K562 (cell line): ENCODE results near the gene FSTL4. TPM values are rescaled to one million over a fixed set of nuclear protein-coding genes. Genes with fewer than 3 reads are reported as not detected.

Experiments used
- ELK3 ChIP-seq: fragments of 450-650 bp; formaldehyde crosslinking; IDR thresholded peaks from 2 replicates; pipeline ENCODE4 v1.4.0; 2020; ENCODE audit warnings: mild to moderate bottlenecking
- ESRRA ChIP-seq: fragments of 450-650 bp; IDR thresholded peaks from 2 replicates; pipeline ENCODE4 v1.6.1; 2014; ENCODE audit warnings: low read depth, mild to moderate bottlenecking, moderate library complexity, borderline replicate concordance
- MAZ ChIP-seq, 2 experiments: fragments of 450-650 bp in 1 of 2; sonication (generic) in 1 of 2; formaldehyde crosslinking; IDR thresholded peaks in 1 of 2; conservative IDR thresholded peaks in 1 of 2; 2 replicates each; pipeline versions ENCODE4 v1.4.0 to v1.5.0; 2020; ENCODE audit warnings: mild to moderate bottlenecking in 1 of 2, missing genetic modification reagents in 1 of 2
- NCOA1 ChIP-seq: fragments of 450-650 bp; IDR thresholded peaks from 2 replicates; pipeline ENCODE4 v1.6.1; 2016; ENCODE audit warnings: low read depth
- NCOA6 ChIP-seq: fragments of 450-650 bp; IDR thresholded peaks from 2 replicates; pipeline ENCODE4 v1.6.1; 2017; ENCODE audit warnings: mild to moderate bottlenecking
- REST ChIP-seq, 2 experiments: fragments of 450-650 bp; formaldehyde crosslinking in 1 of 2; IDR thresholded peaks; 2 replicates each; pipeline versions ENCODE4 v1.4.0 to v1.6.1; 2014 to 2020; ENCODE audit warnings: mild to moderate bottlenecking in 2 of 2, borderline replicate concordance in 1 of 2, low read depth in 1 of 2
- RREB1 ChIP-seq: fragments of 250-450 bp; sonication (Bioruptor Pico); IDR thresholded peaks from 2 replicates; pipeline ENCODE4 v1.4.0; 2020
- SETDB1 ChIP-seq: IDR thresholded peaks from one replicate; pipeline ENCODE4 v1.6.1; 2012; ENCODE audit warnings: low read length, control low read depth, inconsistent platforms
- SIRT6 ChIP-seq: IDR thresholded peaks from one replicate; pipeline ENCODE4 v1.6.1; 2012; ENCODE audit warnings: low read depth, mild to moderate bottlenecking, control low read depth, inconsistent platforms, low read length, moderate library complexity
- TARDBP ChIP-seq: fragments of 450-650 bp; IDR thresholded peaks from 2 replicates; pipeline ENCODE4 v1.6.1; 2016
- U2AF2 ChIP-seq: fragments of 200-400 bp; formaldehyde crosslinking; optimal IDR thresholded peaks from 2 replicates; pipeline ENCODE3; 2017; ENCODE audit warnings: low read depth, mild to moderate bottlenecking, low read length
- polyA plus RNA-seq, 8 experiments: library from polyadenylated mRNA; depleted of rRNA in 4 of 8; stranded (reverse) in 5 of 8; unstranded in 3 of 8; fragments of >200 nt; fragmentation: Nextera tagmentation in 2 of 8; fragmentation: Illumina TruSeq in 1 of 8; extraction: Ambion mirVana in 2 of 8; extraction: Trizol in 1 of 8; gene quantifications; 2 replicates each; pipeline versions ENCODE4 v1.2.1 to v1.2.3, GENCODE V29; 2011 to 2014; ENCODE audit warnings: inconsistent platforms in 1 of 8, missing spikeins in 1 of 8
- total RNA-seq, 7 experiments: library from RNA; depleted of rRNA in 6 of 7; stranded (reverse); fragments of >200 nt in 6 of 7; fragmentation: Illumina TruSeq in 2 of 7; extraction: Trizol in 2 of 7; gene quantifications; 2 replicates each; pipeline versions ENCODE4 v1.2.1 to v1.2.3, GENCODE V29; 2011 to 2021; ENCODE audit warnings: low replicate concordance in 1 of 7

The FSTL4 gene
- total and polyA plus RNA-seq, 9 of the 15 experiments (the other 6 are each of a cell fraction or from before 2014, with no cell fraction given): 0.08 to 0.18 (median 0.10) TPM; not detected in 5

- TF ChIP-seq SETDB1: peak; percentile 72
- TF ChIP-seq TARDBP: no peak
- TF ChIP-seq U2AF2: no peak
- peak; percentile 54 for TF ChIP-seq REST (IDR thresholded peaks at IDR 0.05; ENCODE audit: borderline replicate concordance)
- TF ChIP-seq REST (CRISPR knock-in tag; IDR thresholded peaks at IDR 0.05; ENCODE audit: low read depth): no peak
- 0 out of 2 replicates have a peak, but pooled peaks have one; percentile 4 for TF ChIP-seq NCOA6
- no peak for TF ChIP-seq SIRT6
- peak in 1 of 2 experiments; percentile 73; a peak in 2 of 4 replicates for TF ChIP-seq MAZ (CRISPR knock-in tag; conservative IDR thresholded peaks at IDR 0.05 in 1 of 2, IDR thresholded peaks at IDR 0.05 in 1 of 2)
- TF ChIP-seq RREB1 (CRISPR knock-in tag): peak; percentile 5; the same call in 1 of the 2 replicates
- no peak for TF ChIP-seq ELK3 (CRISPR knock-in tag)
- TF ChIP-seq NCOA1: 0 out of 2 replicates have a peak, but pooled peaks have one; percentile 34
- peak; percentile 82; the same call in 1 of the 2 replicates for TF ChIP-seq ESRRA
Observed at GRCh38 chr5:133240425-133241091, 371.8 kb downstream of the FSTL4 start (continued).
